T47D (cell line): ENCODE results near the gene FZD4.
"Not testable (repeated sequence)": the region's sequence is repeated elsewhere in the genome, so short reads cannot be mapped to it uniquely, and the experiment has no call there.

Experiments used
- DNase-seq, 2 experiments: peaks; one replicate each; pipeline versions ENCODE4 v3.0.0 to v3.0.0-alpha.2; 2011 to 2012; ENCODE audit warnings: low read depth in 1 of 2, low spot score in 1 of 2
- JUND ChIP-seq: IDR thresholded peaks from 2 replicates; pipeline ENCODE4 v1.6.1; 2012; ENCODE audit warnings: low read depth
- in situ Hi-C: cut with HindIII; loops from 2 replicates; pipeline ENCODE4 v1.10.0; 2016; ENCODE audit warnings: low sequenced_read_pairs, low pct_unique_long_range_greater_than_20kb

FZD4 gene

DNA sequence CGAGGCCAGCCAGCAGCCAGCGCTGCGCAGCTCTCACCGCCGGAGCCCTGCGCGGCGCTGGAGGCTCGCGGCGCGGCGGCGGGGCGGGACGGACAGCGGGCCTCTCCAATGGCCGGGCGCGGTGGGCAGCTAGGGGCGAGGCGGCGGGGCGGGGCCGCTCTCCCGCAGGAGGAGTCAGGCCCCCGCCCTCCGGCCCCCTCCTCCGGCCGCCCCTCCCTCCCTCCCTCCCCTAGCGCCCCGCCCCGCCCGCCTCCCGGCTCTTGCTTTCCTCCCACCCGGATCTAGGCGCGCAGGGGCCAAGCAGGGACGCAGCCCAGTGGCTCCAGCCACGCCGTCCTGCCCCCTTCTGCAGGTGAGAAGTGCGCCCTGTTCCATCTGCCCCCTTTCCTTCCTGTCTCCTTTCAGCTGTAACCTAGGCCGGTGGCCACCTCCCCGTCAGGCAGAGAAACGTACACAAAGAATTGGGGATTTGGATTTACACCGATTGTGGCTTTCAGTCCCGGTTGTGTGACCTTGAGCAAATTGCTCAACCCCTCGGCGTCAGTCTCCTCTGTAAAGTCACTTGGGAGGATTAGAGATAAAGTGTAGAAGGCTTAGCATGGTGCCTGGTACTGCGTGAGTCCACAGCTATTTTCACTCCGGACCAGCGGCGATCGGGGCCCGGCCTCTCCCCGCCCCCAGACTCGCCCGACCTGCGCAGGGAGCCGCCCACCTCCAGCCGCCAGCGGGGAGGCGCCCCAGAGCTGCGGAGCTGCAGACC is at the start of gene FZD4:
Gene FZD4 (minus strand): TSS at position 35 of the 760 bp plus-strand sequence. CDS start 310 bp downstream, outside the sequence.
- DNase-seq = peak; percentile 93 to 96
- in situ Hi-C loops = no loop called here
- TF ChIP-seq JUND = no peak

DNA sequence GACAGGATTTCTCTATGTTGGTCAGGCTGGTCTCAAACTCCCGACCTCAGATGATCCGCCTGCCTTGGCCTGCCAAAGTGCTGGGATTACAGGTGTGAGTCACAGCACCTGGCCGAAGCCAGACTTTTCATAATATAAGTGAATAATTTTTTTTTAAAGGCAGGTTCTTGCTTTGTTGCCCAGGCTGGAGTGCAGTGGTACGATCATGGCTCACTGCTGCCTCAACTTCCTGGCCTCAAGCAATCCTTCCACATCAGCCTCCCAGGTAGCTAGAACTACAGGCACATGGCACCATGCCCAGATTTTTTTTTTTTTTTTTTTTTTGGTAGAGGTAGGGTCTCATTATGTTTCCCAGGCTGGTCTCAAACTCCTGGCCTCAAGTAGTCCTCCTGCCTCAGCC is 49.1 kb upstream of the FZD4 start:
- in situ Hi-C loops, DNase-seq: not testable (repeated sequence)

DNA sequence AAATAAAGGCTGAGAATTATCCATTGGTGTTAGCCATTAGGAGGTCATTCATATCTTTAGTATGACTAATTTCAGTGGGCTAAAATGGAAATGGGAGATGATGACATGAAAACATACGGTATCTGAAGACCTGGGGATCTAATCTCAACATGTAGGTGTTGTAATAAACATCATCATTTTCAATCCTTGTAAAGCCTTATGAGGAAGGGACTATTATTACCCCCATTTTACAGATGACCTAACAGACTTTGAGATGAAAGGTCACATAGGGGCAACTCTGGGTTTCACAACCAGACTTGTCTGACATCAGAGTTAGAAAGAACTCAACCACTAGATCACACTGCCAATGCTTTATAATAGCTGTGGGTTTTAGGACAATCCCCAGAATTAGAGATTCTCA is 47.7 kb upstream of the FZD4 start:
- TF ChIP-seq JUND = no peak
- DNase-seq = no peak
- in situ Hi-C loops = no loop called here

DNA sequence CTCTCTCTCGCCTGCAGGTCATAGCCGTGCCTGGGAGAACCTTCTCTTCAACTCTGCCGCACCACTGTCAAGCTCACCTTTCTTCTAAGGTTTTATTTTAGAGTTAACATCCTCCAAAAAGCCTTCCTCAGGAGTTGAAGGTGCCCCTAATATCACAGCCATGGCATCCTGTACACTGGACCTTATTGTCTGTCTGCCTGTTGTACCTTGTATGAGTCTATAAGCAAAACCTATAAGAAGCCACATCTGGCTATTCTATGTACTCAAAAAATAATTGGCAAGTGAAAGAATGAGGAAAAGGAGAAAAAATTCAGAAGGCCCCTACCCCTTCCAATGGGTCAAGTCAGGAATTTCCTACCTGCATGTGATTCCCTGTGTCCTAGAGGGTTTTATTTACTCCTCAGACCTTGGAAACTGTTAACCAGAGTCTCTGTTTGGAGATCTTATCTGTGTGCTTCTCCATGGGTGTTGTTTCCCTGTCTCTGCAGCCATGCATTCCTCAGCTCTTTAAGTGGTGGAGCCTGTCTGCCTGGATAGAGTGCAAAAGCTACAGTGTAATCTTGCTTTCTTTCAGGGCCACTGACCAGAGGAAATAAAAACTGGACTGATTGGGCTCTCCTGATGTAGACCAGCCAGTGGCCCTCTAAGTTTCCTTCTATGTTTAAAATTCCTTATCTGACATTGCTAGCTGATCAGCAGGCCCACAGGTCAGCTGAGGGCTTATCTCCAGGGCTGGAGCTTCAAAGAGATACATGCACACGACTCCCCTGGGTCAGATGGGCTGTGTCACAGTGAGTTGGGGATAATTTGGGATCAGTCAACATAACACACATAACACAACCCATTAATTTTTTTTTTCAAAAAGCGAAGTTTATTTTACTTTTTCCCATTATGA is 44.9 kb upstream of the FZD4 start:
- DNase-seq = peak; percentile 72 to 99
- TF ChIP-seq JUND = peak; percentile 94
- in situ Hi-C loops = no loop called here

DNA sequence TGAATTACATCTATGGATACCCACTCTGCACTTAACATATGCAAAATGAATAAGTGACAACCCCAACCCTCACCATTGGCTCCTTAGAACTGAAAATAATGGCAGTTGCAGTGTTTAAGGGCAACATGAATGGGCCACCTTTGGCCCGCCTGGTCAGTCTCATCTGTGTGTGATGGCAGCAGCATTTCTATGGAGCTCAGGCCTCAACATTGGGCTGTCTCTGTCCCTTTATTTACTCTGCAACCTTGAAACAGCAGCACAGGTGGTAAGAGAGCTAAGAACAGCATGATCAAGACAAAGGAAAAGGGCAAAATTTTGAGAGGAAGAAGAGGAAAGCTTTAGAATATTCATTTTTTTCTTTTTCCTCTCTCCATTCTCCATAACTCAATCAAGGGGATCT is 44.2 kb upstream of the FZD4 start:
- no peak for DNase-seq
- in situ Hi-C loops = no loop called here
- TF ChIP-seq JUND = no peak

DNA sequence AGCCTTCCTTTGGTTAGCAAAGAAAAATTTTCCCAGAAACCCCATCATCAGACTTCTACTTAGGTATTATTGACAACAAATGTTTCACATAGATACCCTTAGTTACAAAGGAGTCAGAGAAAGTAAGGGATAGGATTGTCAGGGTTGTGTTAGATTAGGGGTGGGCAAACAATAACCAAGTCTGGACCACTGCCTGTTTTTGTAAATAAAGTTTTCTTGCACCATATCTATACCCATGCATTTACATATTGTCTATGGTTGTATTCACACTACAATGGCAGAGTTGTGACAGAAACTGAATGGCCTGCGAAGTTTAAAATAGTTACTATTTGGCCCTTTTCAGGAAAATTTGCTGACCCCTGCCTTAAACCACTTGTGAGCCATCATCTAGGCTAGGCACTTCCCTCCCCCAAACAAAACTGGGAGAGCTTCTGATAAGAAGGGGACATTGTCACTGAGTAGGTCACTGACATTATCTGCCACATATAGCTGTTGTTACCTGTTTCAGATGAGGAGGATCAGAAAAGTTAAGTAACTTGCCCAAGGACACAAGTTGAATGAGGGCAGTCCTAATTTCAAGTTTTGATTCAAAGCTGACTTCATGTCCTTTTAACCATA is 41.9 kb upstream of the FZD4 start:
- DNase-seq = no peak
- no peak for TF ChIP-seq JUND
- in situ Hi-C loops = no loop called here

DNA sequence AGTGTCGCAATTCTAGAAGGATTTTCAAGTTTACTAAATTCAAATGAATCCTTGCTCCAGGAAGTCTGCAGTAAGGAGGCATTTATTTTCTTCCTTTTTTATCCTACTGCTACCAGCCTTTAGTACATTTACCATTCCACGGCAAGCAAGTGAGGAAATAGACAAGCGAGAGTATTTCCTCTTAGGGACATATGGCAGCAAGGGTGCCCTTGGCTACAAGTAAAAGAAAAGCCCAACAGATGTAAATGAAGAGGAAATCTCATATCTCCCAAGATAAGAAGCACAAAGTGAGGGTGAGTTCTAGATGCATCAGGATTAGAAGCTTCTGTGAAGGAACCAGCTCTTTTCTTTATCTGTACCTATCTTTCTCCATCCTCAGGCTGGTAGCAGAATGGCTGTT is 37.8 kb upstream of the FZD4 start:
- no peak for TF ChIP-seq JUND
- in situ Hi-C loops = no loop called here
- DNase-seq = no peak

DNA sequence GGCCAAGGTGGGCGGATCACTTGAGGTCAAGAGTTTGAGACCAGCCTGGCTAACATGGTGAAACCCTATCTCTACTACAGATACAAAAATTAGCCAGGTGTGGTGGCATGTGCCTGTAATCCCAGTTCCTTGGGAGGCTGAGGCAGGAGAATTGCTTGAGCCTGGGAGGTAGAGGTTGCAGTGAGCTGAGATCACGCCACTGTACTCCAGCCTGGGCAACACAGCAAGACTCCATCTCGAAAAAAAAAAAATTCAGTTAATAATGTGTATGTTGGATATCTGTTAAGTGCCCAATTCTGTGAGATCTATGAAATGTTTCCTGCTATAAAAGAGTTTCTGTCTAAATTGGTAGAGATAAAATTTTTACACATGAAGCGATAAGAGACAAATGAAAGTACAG is 37.1 kb upstream of the FZD4 start:
- DNase-seq, in situ Hi-C loops: not testable (repeated sequence)

DNA sequence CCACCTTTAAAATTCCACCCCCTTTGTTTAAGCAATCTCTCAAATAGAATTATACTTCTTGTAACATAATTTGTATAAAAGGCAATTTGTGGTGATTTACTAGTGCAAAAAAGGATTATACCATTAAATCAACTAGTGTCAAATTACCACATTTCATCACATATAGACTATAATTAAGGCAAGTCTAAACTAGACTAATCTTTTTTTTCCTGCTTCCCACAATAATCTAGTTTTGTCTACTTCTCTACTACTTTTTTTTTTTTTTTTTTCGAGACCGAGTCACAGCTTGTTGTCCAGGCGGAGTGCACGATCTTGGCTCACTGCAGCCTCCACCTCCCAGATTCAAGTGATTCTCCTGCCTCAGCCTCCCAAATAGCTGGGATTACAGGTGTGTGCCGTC is 36.1 kb upstream of the FZD4 start:
- no peak for TF ChIP-seq JUND
- in situ Hi-C loops = no loop called here
- DNase-seq = no peak

DNA sequence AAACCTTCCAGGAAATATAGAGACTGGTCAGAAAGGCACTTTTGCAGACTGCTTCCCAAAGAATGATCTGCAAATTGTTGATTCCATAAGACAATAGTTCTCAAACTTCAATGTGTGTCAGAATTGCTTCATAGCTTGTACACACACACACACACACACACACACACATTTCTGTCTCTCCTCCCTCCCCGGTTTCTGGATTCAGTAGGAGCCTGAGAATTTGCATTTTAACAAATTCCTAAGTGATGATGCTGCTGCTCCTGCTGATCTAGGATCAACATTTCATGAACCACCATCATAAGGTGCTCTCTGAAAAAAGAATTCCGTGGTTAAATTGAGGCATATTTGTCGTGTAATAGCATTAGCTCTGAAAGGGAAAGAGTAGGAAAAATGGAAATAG is 35.3 kb upstream of the FZD4 start:
- TF ChIP-seq JUND = no peak
- DNase-seq = peak in 1 of 2 experiments; percentile 55

DNA sequence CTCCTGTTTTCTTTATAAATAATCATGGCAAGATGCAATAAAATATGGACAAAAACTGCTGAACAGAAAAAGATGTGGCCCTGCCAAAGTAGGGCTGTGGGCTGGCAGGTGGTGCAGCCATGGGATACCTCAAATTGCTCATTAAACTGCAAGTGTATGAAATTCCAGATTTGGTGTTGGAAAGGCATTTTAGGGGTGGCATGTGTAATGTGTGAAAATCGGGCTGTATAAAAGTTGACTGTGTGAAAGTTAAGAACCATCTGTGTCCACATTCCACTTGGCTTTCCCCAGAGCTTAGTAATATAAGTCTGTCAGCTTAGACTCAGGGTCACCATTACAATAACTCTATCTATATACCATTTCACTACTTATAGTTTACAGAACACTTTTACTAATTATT is 34.8 kb upstream of the FZD4 start:
- in situ Hi-C loops = no loop called here
- no peak for DNase-seq
- TF ChIP-seq JUND = no peak

More for the DNA sequence above, 35.3 kb upstream of the FZD4 start:
- in situ Hi-C loops = no loop called here

DNA sequence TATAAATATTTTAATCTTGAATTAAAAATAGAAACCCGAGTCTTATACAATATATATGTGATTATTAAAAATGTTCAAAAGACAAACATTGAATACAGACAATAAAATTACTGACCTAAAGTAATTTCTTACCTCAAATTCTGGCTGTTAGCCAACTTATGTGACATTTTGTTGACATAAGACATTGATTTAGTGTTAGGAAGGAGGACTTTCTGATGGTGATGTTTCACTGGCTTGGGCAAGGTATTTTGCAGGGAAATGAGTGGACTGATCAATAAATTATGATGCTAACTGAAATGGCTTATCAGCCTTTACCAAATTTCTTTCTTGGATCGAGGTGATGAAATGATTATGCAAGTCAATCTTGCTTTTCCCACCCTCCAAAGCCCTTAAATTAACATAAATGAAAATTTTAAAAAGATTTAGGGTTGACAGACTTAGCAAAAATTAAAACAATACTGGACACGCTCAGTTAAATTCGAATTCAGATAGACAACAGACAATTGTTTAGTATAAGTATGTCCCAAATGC is 33.2 kb upstream of the FZD4 start:
- peak in 1 of 2 experiments; percentile 53 for DNase-seq
- in situ Hi-C loops = no loop called here
- TF ChIP-seq JUND = no peak
